Measurements from ENCODE around the gene PMEPA1.

The PMEPA1 gene

GRCh38 chr20:57708694-57709673 lies 831 bp downstream of the PMEPA1 start:
- no peak for DNase-seq

- no peak for DNase-seq
Observed at GRCh38 chr20:57707849-57708693, 1.7 kb downstream of the PMEPA1 start.

GRCh38 chr20:57707320-57707719 lies 2.5 kb downstream of the PMEPA1 start:
- DNase-seq = no peak

- DNase-seq = no peak
Observed at GRCh38 chr20:57705127-57705899, 4.5 kb downstream of the PMEPA1 start.

GRCh38 chr20:57704245-57704644 lies 5.6 kb downstream of the PMEPA1 start:
- no peak for DNase-seq

- DNase-seq = no peak
Observed at GRCh38 chr20:57703013-57703412, 6.8 kb downstream of the PMEPA1 start.

- no peak for DNase-seq
Observed at GRCh38 chr20:57702521-57702920, 7.3 kb downstream of the PMEPA1 start.

GRCh38 chr20:57702091-57702490 lies 7.7 kb downstream of the PMEPA1 start:
- no peak for DNase-seq

GRCh38 chr20:57701651-57702050 lies 8.2 kb downstream of the PMEPA1 start:
- no peak for DNase-seq

GRCh38 chr20:57701090-57701489 lies 8.7 kb downstream of the PMEPA1 start:
- no peak for DNase-seq

- DNase-seq = no peak
Observed at GRCh38 chr20:57699395-57699794, 10.4 kb downstream of the PMEPA1 start.

- DNase-seq = no peak
Observed at GRCh38 chr20:57698867-57699275, 10.9 kb downstream of the PMEPA1 start.

GRCh38 chr20:57698116-57698866 lies 11.5 kb downstream of the PMEPA1 start:
- no peak for DNase-seq

GRCh38 chr20:57697543-57697942 lies 12.3 kb downstream of the PMEPA1 start:
- no peak for DNase-seq

- DNase-seq = no peak
Observed at GRCh38 chr20:57696401-57696961, 13.3 kb downstream of the PMEPA1 start.

GRCh38 chr20:57695940-57696339 lies 13.9 kb downstream of the PMEPA1 start:
- no peak for DNase-seq

GRCh38 chr20:57695012-57695411 lies 14.8 kb downstream of the PMEPA1 start:
- DNase-seq = no peak

- no peak for DNase-seq
Observed at GRCh38 chr20:57694481-57694880, 15.3 kb downstream of the PMEPA1 start.

- DNase-seq = no peak
Observed at GRCh38 chr20:57693670-57694329, 16.0 kb downstream of the PMEPA1 start.

- DNase-seq = no peak
Observed at GRCh38 chr20:57693002-57693582, 16.7 kb downstream of the PMEPA1 start.

- DNase-seq = no peak
Observed at GRCh38 chr20:57692393-57692792, 17.4 kb downstream of the PMEPA1 start.
